ENCODE data around the gene LGALS9B.
"Not testable (repeated sequence)": the region's sequence is repeated elsewhere in the genome, so short reads cannot be mapped to it uniquely, and the experiment has no call there.

Gene LGALS9B

GRCh38 chr17:20467447-20467846 lies at the start of gene LGALS9B:
LGALS9B (minus strand) TSS chr17:20467539; CDS start chr17:20467470, 69 bp downstream.
- not testable (repeated sequence) for H3K4me3 ChIP-seq (ENCODE audit: low read depth, low read length)

GRCh38 chr17:20516986-20517385 lies 49.6 kb upstream of the LGALS9B start:
- not testable (repeated sequence) for H3K4me3 ChIP-seq (ENCODE audit: low read depth, low read length); DNase-seq (ENCODE audit: low read depth)

More at GRCh38 chr17:20467447-20467846, at the start of gene LGALS9B:
- not testable (repeated sequence) for DNase-seq (ENCODE audit: low read depth)

DNA sequence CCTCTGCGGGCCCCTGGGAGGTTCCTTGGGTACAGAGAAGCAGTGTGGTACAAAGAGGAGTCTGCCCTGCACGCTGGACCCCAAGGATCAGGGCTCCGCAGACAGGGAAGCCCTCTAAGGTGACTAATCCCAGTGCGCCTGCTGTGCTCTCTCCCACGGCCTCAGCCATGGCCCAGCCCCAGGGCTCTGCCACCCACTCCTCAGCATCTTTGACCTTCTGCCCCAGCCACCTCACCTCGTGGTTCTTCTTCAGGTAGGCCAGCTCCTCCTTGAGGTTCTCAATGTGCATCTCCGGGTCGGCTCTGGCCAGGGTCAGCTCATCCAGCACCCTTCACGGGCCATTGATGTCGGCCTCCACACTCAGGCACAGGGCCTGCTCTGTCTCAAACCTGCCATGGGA lies 47.8 kb upstream of the LGALS9B start:
- H3K4me3 ChIP-seq (ENCODE audit: low read depth, low read length); DNase-seq (ENCODE audit: low read depth): not testable (repeated sequence)

DNA sequence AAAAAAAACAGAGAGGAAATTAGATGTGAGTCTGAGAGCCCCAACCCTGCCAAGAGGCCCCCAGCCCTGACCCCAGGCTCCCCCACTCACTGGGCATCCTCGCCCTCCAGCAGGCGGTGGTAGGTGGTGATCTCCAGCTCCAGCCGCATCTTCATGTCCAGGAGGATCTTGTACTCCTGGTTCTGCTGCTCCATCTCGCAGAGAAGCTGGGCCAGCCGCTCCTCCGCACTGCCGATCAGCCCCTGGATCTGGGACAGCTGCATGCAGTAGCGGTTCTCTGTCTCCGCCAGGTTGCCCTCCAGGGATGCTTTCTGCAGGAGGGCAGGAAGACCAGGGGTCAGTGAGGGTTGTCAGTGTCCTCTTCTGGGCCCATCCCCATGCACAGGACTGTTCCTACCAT lies 46.2 kb upstream of the LGALS9B start:
- DNase-seq (ENCODE audit: low read depth) = not testable (repeated sequence)

DNA sequence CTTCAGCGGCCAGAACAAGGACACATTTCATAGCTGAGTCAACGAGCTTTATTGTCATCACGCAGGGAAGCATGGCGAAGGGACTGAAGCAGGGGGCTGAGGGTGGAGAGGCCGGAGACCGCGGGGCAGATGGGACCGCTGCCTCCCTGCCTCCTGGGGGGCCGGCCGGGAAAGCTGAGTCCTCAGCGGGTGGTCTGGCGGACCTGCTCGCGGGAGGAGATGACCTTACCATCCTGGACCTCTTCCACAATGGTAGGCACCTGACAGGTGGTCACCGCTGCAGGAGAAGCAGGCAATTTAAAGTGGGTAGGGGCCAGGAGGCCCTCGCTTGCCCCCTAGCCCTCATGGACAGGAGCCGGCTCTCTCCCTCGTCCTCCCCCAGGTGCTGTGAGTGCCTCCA lies 45.0 kb upstream of the LGALS9B start:
- H3K4me3 ChIP-seq (ENCODE audit: low read depth, low read length) = not testable (repeated sequence)

More for the DNA sequence above, 46.2 kb upstream of the LGALS9B start:
- not testable (repeated sequence) for H3K4me3 ChIP-seq (ENCODE audit: low read depth, low read length)

GRCh38 chr17:20511778-20512177 lies 44.4 kb upstream of the LGALS9B start:
- H3K4me3 ChIP-seq (ENCODE audit: low read depth, low read length); DNase-seq (ENCODE audit: low read depth): not testable (repeated sequence)

More for the DNA sequence above, 45.0 kb upstream of the LGALS9B start:
- DNase-seq (ENCODE audit: low read depth) = not testable (repeated sequence)

GRCh38 chr17:20505333-20505732 lies 38.0 kb upstream of the LGALS9B start:
- not testable (repeated sequence) for DNase-seq (ENCODE audit: low read depth); H3K4me3 ChIP-seq (ENCODE audit: low read depth, low read length)

DNA sequence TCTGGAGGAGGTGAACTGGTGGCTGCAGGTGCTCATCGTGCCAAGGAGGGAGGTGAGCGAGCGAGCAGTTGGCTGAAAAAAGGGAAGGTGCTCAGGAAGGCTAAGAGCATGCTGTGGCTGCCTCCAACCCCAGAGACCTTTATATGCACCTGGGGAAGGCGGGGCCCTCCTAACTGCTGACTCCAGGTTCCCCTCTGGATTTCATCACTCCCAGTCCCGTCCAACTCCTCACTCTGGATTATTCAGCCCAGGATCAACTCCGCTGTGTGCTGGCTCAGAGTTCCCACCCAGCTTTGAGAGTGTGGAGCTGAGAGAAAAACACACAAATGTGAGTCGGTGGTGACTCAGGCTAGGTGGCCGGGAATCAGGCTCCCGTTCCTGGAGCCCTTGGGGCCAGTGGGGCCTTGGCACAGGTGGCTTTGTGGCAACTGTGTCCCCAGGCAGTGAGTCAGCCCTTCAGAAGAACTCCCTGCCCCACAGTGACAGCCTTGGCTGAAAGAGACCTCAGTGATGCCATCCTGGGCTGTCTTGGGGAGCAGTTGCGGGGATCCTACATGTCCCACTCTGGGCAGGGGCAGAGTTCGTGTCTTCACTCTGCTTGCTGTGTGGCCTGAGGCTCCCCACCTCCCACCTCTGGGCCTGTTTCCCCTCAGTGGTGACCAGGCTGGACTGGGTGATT lies 37.2 kb upstream of the LGALS9B start:
- not testable (repeated sequence) for DNase-seq (ENCODE audit: low read depth); H3K4me3 ChIP-seq (ENCODE audit: low read depth, low read length)

- H3K4me3 ChIP-seq (ENCODE audit: low read depth, low read length); DNase-seq (ENCODE audit: low read depth): not testable (repeated sequence)
These were observed 34.6 kb upstream of the LGALS9B start for GRCh38 chr17:20501896-20502295.

GRCh38 chr17:20500346-20500745 lies 33.0 kb upstream of the LGALS9B start:
- H3K4me3 ChIP-seq (ENCODE audit: low read depth, low read length); DNase-seq (ENCODE audit: low read depth): not testable (repeated sequence)

- not testable (repeated sequence) for DNase-seq (ENCODE audit: low read depth); H3K4me3 ChIP-seq (ENCODE audit: low read depth, low read length)
These were observed 28.1 kb upstream of the LGALS9B start for GRCh38 chr17:20495420-20495819.

DNA sequence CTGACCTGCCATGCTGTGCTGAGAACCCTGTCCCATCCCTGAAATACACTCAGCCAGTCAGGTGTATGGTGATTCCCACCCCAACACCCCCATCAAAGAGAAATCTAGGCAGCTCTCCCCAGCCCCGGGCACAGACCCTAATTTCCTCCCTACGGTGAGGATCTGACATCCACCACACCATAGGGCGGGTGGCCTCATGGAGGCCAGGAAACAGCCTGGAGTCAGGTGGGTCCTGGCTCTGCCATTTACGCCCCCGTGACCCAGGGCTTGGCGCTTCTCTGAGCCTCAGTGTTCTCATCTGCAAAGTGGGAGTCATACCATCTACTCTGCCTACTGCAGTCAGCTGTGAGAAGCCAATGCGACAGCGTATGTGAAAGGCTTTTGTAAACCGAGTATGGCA lies 27.4 kb upstream of the LGALS9B start:
- not testable (repeated sequence) for H3K4me3 ChIP-seq (ENCODE audit: low read depth, low read length); DNase-seq (ENCODE audit: low read depth)

- not testable (repeated sequence) for H3K4me3 ChIP-seq (ENCODE audit: low read depth, low read length); DNase-seq (ENCODE audit: low read depth)
These were observed 26.8 kb upstream of the LGALS9B start for GRCh38 chr17:20494147-20494546.

DNA sequence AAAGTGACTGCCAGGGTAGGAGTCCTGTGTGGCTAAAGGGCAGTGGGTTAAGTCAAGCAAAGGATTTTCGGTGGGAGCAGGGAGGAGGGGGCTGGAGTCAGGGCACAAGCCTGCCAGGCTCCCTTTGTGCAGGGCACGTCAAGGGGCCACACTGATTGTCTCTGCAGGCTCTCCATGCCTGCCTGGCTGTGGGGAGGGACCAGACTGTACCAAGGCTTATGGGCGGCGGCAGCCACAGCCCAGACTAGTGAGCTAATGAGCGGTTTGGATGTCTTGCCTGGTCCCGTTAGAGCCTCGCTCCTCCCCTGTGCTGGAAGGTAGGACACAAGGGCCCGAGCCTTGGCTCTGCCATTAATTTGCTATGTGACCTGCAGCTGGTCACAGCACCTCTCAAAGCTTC lies 25.6 kb upstream of the LGALS9B start:
- H3K4me3 ChIP-seq (ENCODE audit: low read depth, low read length); DNase-seq (ENCODE audit: low read depth): not testable (repeated sequence)

DNA sequence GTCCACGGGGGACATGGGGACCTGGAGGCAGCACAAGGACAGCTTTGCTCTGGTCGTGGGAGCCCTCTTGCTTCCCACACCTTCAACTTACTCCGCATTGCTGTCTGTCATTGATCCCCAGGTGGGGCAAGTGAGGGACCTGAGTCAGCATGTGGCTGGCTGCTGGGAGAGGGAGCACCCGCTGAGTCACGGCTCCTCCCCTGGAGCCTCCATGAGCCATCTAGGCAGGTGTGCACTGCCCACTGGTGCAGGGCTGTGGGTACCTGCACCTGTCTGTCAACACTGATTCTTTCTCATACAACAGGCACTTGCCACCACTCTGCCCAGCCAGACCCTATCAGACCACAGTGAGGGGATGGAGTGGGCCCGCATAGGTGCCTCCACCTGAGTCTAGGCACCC lies 24.8 kb upstream of the LGALS9B start:
- H3K4me3 ChIP-seq (ENCODE audit: low read depth, low read length); DNase-seq (ENCODE audit: low read depth): not testable (repeated sequence)

DNA sequence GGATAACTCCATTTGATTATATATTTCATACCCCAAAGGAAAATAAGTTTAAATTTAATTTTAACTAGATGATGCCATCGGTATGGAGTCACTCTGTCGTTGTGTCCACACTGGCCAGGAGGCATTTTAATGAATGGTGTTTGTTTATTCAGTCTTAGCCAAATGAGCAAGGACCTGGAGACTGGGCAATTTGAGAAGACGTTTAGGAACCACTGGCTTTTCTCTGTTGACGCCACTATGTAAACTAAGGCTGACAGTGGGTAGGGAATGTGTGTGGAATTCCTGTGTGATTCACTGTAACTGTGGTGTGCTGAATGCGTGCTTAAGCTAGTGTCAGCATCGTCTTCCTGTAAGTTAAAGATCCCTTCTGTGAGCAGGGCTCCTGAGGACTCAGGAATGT lies 17.6 kb upstream of the LGALS9B start:
- not testable (repeated sequence) for DNase-seq (ENCODE audit: low read depth); H3K4me3 ChIP-seq (ENCODE audit: low read depth, low read length)

DNA sequence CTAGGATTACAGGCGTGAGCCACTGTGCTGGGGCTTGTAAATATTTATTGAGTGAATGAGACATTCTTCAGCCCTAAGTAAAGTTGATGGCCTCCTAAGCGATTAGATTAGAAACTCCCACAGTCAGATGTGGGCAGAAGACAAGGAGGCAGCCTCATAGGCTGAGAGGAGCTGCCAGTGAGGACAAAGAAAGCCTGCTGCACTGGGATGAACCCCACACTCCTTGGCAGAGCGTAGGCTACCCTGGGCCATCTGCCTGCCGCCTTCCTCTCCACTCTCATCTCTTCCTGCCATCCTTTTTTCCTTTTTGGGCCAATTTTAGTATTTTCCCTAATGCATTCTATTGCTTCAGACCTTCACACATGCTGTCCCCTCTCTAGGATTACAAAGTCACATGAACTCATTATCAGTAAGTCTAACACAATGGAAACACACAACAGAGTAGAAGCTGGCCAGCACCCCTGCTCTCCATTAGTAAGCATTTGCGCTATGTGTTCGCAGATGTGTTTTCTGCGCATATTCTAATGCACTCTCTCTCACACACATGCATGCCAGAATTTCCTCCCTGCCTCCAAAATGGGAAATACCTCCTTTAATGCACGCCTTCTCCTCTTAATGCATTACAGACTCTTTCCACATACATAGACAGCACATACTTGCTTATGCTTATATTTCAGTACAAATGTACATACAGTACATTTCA lies 12.7 kb upstream of the LGALS9B start:
- not testable (repeated sequence) for H3K4me3 ChIP-seq (ENCODE audit: low read depth, low read length); DNase-seq (ENCODE audit: low read depth)

DNA sequence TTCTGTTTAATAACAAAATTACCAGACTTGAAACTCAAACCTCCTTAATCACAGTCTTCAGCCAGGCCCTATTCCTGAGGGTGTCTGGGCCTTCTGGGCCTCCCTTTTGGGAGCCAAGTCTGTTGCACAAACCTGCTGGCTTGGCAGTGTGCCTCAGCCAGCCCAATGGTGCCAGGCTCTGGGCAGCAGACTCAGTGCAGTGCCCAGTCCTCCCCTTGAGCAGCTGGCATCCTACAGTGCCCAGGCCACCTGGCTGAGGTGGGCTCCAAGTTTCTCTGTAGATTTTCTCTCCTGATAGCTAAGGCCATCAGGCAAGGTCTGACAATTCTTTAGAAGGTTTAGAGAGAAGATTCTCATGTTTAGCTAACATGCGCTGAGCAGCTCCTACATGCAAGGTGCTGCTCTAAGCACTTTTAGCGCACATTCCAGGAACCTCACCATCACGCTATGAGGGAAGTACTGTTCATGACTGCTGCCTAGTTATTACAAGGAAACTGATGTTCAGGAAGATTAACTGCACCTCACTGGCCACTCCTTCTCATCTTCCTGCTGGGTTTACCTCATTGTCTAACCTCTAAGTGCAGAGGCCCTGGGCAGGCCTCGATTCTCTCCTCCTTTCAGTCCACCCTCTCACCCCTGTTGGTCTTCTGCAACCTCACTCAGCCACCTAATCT lies 10.2 kb upstream of the LGALS9B start:
- not testable (repeated sequence) for H3K4me3 ChIP-seq (ENCODE audit: low read depth, low read length); DNase-seq (ENCODE audit: low read depth)

DNA sequence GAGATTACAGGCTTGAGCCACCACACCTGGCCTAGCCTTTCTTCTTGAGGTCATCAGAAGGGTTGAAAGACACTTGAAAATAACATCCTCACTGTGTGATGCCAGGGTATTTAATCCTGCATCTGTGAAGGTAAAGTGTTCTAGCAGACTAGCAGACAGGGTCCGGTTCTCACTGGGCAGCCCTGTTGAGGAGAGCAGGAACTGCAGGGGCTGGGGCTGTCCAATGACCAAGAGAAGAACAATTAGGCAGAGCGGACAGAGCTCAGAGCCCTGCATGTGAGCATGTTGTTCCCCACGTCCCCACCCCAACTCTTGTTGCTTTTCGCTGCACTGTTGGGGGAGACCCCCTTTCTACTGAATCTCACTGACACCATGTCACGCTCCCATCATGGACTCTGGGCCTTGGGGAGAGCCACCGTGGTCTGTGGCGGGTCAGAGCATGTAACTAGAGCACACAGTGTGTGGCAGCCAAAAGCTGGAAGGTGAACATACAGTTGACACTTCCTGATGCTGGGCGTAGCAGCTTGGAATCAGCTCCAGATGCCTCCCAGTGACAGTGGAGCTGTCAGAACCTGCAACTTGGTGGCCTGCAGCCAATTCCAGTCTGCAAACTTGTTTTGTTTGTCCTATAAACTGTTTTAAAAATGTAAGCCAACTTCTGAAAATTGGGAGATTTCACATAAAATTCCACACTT lies 7.9 kb upstream of the LGALS9B start:
- DNase-seq (ENCODE audit: low read depth) = peak; percentile 15
- H3K4me3 ChIP-seq (ENCODE audit: low read depth, low read length) = not testable (repeated sequence)
